ENCODE data around the gene ACTMAP. TPM values are rescaled to one million over a fixed set of nuclear protein-coding genes. Genes with fewer than 3 reads are reported as not detected.
A peak's percentile ranks its signal among the peaks of the same experiment; 100 is the strongest.
"Not testable (repeated sequence)": the region's sequence is repeated elsewhere in the genome, so short reads cannot be mapped to it uniquely, and the experiment has no call there.

The ACTMAP gene
- total RNA-seq, 2 experiments from 2014 or later: 13.5 to 15.6 TPM

DNA sequence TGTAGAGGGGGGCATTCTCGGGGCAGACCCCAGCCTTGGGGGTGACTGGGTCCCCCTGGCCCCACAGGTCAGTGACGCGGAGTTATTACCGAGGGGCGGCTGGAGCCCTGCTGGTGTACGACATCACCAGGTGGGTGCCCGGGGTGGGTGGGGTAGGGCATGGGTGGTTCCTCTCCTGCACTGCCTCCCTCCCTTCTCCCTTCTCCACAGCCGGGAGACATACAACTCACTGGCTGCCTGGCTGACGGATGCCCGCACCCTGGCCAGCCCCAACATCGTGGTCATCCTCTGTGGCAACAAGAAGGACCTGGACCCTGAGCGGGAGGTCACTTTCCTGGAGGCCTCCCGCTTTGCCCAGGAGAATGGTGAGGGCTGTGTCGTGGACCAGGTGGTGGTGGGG lies 33.4 kb upstream of the ACTMAP start:
- no peak for DNase-seq
- H3K4me1 Mint-ChIP-seq: peaks cover 20% of the 10 kb centered on the region
- H3K9me3 Mint-ChIP-seq: no peaks in the 10 kb centered on the region
- no peak for ATAC-seq (ENCODE audit: low read depth)
- H3K27ac Mint-ChIP-seq: no peak overlapping the region
- no peaks in the 10 kb centered on the region for H3K27me3 Mint-ChIP-seq
- H3K36me3 Mint-ChIP-seq: peaks cover 23% of the 10 kb centered on the region
- POLR2A ChIA-PET: no interaction called here
- H3K4me3 Mint-ChIP-seq: no peak overlapping the region

DNA sequence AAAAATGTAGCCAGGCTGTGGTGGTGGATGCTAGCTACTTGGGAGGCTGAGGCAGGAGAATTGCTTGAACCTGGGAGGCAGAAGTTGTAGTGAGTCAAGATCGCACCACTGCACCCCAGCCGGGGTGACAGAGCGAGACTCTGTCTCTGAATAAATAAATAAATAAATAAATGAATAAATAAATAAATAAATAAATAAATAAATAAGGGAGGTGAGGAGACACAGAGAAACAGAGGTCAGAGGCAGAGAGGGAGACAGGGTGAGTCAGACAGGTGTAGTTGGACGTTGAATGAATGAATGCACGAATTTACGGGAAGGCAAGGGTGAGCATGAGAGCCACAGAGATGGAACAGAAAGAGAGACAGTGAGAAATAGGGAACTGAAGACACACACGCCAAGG lies 30.9 kb upstream of the ACTMAP start:
- POLR2A ChIA-PET: no interaction called here
- Mint-ChIP-seq H3K9me3 (no peaks in the 10 kb centered on the region), H3K4me3 (no peak overlapping the region), H3K36me3 (peaks cover 24% of the 10 kb centered on the region), H3K27ac (no peak overlapping the region), H3K4me1 (peaks cover 34% of the 10 kb centered on the region), H3K27me3 (no peaks in the 10 kb centered on the region)
- DNase-seq (no peak), ATAC-seq (ENCODE audit: low read depth) (no peak)

GRCh38 chr19:40780582-40780981 lies 30.3 kb upstream of the ACTMAP start:
- H3K4me1 Mint-ChIP-seq: peaks cover 36% of the 10 kb centered on the region
- peaks cover 26% of the 10 kb centered on the region for H3K36me3 Mint-ChIP-seq
- POLR2A ChIA-PET: no interaction called here
- H3K27me3 Mint-ChIP-seq: no peaks in the 10 kb centered on the region
- peak overlapping the region; percentile 76 for H3K27ac Mint-ChIP-seq
- H3K4me3 Mint-ChIP-seq: no peak overlapping the region
- DNase-seq: no peak
- ATAC-seq (ENCODE audit: low read depth): no peak
- H3K9me3 Mint-ChIP-seq: no peaks in the 10 kb centered on the region

DNA sequence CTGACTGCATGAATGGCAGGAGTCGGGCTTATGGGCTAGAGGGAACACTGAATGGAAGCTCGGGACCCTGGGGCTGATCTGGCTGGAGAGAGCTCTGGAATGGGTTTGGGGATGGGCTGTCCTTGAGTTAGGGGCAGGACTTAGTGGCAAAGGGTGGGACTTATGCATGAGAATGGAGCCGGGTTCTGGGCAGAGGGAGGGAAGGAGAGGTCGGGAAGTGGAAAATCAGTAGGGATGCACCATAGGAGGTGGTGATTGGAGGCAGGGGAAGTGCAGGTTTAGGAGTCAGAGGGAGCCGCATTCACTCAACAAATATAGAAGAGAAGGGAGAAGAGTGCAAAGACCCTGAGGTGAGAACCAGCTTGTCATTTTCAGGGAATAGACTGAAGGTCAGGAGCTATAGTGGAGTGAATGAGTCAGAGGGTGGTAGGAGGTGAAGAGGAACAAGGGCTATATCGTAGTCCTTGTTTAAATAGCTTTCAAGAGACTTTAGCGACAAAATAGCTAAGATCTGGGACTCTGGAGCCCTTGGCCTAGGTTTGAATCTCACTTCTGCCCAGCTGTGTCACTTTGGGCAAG lies 28.5 kb upstream of the ACTMAP start:
- Mint-ChIP-seq H3K27ac (peak overlapping the region; percentile 98), H3K27me3 (no peaks in the 10 kb centered on the region), H3K4me3 (peak overlapping the region; percentile 98), H3K36me3 (peaks cover 24% of the 10 kb centered on the region), H3K4me1 (peaks cover 34% of the 10 kb centered on the region), H3K9me3 (no peaks in the 10 kb centered on the region)
- no peak for DNase-seq
- no peak for ATAC-seq (ENCODE audit: low read depth)
- POLR2A ChIA-PET: interaction anchor here (0.6 to 4.4 kb wide), 21 partner anchors 9 to 1106 kb away, joined by 3 to 92 read pairs (median 9); partner anchors contain the start of genes ACTMAP, COQ8B, EGLN2 and ITPKC

DNA sequence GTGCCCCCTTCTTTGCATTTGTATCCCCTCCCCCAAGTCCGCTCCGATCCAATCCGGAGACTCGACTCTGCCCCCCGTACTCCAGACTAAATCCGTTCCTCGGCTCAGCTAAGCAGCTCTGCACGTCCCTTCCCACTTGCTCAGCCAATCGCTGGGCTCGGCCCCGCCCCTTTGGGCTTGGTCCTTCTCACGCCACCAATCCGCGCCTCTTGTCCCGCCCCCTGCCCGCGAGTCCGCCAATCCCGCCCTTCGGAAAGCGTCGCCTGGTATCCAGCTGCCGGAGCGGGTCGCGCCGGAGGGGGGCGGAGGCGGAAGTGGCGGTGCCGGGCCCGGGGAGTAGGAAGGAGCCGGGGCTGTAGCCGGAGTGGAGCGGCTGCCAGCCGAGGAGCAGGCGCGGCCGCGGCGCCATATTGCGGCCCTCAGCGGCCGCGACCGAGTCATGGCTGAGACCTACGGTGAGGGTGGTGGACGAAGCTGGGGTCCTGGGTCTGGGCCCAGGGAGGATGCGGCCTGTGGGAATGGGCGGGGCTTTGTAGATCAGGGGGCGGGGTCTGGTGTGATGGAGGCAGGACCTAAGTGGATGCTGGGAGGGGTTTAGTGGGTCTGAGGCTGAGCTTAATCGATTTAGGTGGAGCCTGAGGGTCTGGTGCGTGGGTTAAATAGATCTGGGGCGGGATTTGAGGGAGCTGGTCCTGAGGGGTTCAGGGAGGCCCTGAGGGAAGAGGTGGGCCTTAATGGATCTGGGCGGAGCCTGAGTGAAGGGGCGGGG lies 27.8 kb upstream of the ACTMAP start, which contains the start of gene RAB4B:
Gene RAB4B (plus strand): TSS at position 311 of the 769 bp plus-strand sequence. CDS start 129 bp downstream, at position 440.
- ATAC-seq (ENCODE audit: low read depth) (peak; percentile 81), DNase-seq (peak; percentile 100)
- Mint-ChIP-seq H3K36me3 (peaks cover 21% of the 10 kb centered on the region), H3K9me3 (no peaks in the 10 kb centered on the region), H3K4me3 (peak within 1 kb of the TSS; percentile 98), H3K27ac (peak within 1 kb of the TSS; percentile 98), H3K4me1 (peaks cover 34% of the 10 kb centered on the region), H3K27me3 (no peaks in the 10 kb centered on the region)
- POLR2A ChIA-PET: interaction anchor here (0.5 to 4.4 kb wide), 27 partner anchors 8 to 1106 kb away, joined by 3 to 92 read pairs (median 6); partner anchors contain the start of genes ACTMAP, COQ8B, EGLN2 and ITPKC

DNA sequence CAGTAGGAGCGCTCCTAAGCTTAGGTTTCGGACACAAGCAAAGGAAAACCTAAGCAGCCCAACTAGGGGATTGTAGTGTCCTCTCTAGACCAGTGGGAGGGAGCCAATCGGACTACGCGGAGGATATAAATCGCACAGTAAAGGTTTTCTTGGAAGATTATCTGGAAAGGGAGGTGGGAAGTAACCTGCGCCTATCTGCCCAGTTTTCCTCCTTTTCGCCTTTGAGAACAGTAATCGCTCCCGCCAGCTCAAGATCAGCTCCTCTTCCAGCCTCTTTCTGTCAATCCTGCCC lies 27.3 kb upstream of the ACTMAP start:
- POLR2A ChIA-PET: interaction anchor here (0.7 to 4.4 kb wide), 23 partner anchors 7 to 1107 kb away, joined by 3 to 92 read pairs (median 9); partner anchors contain the start of genes ACTMAP, COQ8B, EGLN2 and ITPKC
- H3K4me3 Mint-ChIP-seq: peak overlapping the region; percentile 98
- ATAC-seq (ENCODE audit: low read depth): no peak
- no peak for DNase-seq
- H3K9me3 Mint-ChIP-seq: no peaks in the 10 kb centered on the region
- peaks cover 34% of the 10 kb centered on the region for H3K4me1 Mint-ChIP-seq
- peaks cover 21% of the 10 kb centered on the region for H3K36me3 Mint-ChIP-seq
- no peaks in the 10 kb centered on the region for H3K27me3 Mint-ChIP-seq
- peak overlapping the region; percentile 98 for H3K27ac Mint-ChIP-seq

DNA sequence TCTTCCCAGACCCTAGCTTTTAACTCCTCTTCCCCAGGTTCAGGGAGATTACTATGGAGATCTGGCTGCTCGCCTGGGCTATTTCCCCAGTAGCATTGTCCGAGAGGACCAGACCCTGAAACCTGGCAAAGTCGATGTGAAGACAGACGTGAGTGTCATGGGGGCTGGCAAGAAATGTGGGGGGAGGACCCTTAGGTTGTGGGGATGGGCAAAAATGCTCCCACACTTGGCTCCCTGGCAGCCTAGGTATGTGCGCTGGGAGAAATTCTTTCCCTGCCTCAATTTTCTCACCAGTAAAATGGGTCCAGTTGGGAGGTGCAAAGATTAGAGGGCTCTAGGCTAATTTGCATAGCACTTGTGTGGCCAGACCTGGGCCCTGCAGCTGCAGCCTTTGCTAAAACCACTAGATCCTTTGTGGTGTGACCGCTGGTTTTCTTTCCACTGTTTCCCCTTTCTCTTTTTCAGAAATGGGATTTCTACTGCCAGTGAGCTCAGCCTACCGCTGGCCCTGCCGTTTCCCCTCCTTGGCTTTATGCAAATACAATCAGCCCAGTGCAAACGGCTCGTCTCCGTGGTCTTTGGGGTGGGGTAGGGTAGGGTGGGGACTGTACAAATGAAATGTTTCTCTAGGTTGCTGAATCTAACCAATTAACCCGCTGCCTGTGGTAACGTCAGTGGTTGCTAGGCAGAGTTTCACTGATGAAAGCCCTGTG lies 26.8 kb upstream of the ACTMAP start:
- ATAC-seq (ENCODE audit: low read depth) (peak; percentile 61), DNase-seq (peak; percentile 77)
- Mint-ChIP-seq H3K4me1 (peaks cover 32% of the 10 kb centered on the region), H3K27me3 (no peaks in the 10 kb centered on the region), H3K36me3 (peaks cover 19% of the 10 kb centered on the region), H3K27ac (peak overlapping the region; percentile 98), H3K9me3 (no peaks in the 10 kb centered on the region), H3K4me3 (peak overlapping the region; percentile 98)
- POLR2A ChIA-PET: interaction anchor here (1.0 to 4.4 kb wide), 17 partner anchors 10 to 1107 kb away, joined by 4 to 92 read pairs (median 11); partner anchors contain the start of genes ACTMAP, COQ8B, EGLN2 and ITPKC

DNA sequence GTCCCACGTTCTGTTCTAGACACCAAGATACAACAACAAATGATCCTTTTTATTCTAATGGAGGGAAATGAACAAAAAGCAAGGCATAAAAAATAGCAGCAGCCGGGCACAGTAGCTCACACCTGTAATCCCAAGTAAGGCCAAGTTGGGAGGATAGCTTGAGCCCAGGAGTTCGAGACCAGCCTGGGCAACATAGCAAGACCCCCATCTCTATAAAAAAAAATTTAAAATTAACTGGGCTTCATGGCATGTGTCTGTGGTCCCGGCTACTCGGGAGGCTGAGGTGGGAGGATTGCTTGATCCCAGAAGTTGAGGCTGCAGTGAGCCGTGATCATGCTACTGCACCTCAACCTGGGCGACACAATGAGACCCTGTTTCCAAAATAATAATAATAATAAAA lies 26.1 kb upstream of the ACTMAP start:
- H3K9me3 Mint-ChIP-seq: no peaks in the 10 kb centered on the region
- no peak for DNase-seq
- H3K27ac Mint-ChIP-seq: no peak overlapping the region
- H3K4me1 Mint-ChIP-seq: peaks cover 30% of the 10 kb centered on the region
- no peaks in the 10 kb centered on the region for H3K27me3 Mint-ChIP-seq
- H3K36me3 Mint-ChIP-seq: peaks cover 16% of the 10 kb centered on the region
- H3K4me3 Mint-ChIP-seq: peak overlapping the region; percentile 19
- ATAC-seq (ENCODE audit: low read depth): no peak
- POLR2A ChIA-PET: interaction anchor here (1.6 to 4.4 kb wide), 7 partner anchors 10 to 487 kb away, joined by 6 to 92 read pairs (median 14); partner anchors contain the start of genes ACTMAP, EGLN2 and SNRPA

DNA sequence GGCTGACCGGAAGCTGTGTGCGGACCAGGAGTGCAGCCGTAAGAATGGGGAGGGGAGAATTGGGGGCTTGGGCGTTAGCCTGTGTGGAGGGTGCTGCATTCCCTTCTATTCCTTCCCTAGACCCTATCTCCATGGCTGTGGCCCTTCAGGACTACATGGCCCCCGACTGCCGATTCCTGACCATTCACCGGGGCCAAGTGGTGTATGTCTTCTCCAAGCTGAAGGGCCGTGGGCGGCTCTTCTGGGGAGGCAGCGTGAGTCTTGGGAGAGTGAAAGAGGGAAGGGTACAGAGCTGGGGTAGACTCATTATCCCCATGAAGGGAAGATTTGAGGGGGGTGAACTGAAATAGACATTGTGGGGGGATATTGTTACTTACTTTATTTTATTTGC lies 25.4 kb upstream of the ACTMAP start:
- Mint-ChIP-seq H3K27ac (no peak overlapping the region), H3K27me3 (no peaks in the 10 kb centered on the region), H3K36me3 (peaks cover 18% of the 10 kb centered on the region), H3K4me3 (no peak overlapping the region), H3K4me1 (peaks cover 32% of the 10 kb centered on the region), H3K9me3 (no peaks in the 10 kb centered on the region)
- no peak for DNase-seq
- POLR2A ChIA-PET: interaction anchor here (4.4 kb wide), 1 partner anchor 25 kb away, joined by 92 read pairs; the partner anchor contains the start of genes ACTMAP and SNRPA
- ATAC-seq (ENCODE audit: low read depth): no peak

DNA sequence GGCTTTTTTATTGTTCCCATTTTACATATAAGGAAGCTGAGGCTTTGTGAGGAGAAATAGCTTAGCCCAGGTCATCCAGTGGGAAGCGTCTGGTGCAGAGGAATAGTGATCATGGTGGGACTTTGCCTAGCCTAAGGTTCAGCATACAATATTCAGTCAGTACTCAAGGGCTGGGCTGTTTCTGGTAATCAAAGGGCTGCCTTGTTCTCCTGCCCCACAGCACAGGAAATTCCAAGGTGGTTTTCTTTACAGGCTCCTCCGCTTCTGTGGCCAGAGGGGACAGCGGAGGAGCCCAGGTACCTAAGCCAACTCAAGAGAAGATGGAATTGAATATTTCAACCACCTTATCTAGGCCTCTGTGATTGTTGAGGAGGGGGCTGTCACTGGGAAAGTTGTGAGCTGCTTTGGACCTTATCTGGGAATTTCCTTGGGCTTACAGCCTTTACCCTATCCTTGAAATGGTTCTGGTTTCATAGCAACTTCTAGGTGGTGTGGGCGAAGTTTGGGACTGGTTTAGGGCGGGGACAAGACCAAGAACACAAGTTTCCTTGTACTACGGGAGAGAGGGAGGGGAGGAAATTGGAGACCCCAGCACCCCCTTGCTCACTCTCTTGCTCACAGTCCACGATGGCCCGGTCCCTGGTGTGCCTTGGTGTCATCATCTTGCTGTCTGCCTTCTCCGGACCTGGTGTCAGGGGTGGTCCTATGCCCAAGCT lies 24.8 kb upstream of the ACTMAP start, which contains the start of gene MIA:
Gene MIA (plus strand): TSS at position 606 of the 716 bp plus-strand sequence. CDS start 22 bp downstream, at position 628.
- POLR2A ChIA-PET: interaction anchor here (0.6 to 4.4 kb wide), 2 partner anchors 21 to 24 kb away, joined by 3 to 92 read pairs; partner anchors contain the start of genes ACTMAP and SNRPA
- DNase-seq (no peak), ATAC-seq (ENCODE audit: low read depth) (no peak)
- Mint-ChIP-seq H3K36me3 (peaks cover 18% of the 10 kb centered on the region), H3K27me3 (no peaks in the 10 kb centered on the region), H3K4me3 (peak within 1 kb of the TSS; percentile 19), H3K4me1 (peaks cover 30% of the 10 kb centered on the region), H3K9me3 (no peaks in the 10 kb centered on the region), H3K27ac (no peak within 1 kb of the TSS)

DNA sequence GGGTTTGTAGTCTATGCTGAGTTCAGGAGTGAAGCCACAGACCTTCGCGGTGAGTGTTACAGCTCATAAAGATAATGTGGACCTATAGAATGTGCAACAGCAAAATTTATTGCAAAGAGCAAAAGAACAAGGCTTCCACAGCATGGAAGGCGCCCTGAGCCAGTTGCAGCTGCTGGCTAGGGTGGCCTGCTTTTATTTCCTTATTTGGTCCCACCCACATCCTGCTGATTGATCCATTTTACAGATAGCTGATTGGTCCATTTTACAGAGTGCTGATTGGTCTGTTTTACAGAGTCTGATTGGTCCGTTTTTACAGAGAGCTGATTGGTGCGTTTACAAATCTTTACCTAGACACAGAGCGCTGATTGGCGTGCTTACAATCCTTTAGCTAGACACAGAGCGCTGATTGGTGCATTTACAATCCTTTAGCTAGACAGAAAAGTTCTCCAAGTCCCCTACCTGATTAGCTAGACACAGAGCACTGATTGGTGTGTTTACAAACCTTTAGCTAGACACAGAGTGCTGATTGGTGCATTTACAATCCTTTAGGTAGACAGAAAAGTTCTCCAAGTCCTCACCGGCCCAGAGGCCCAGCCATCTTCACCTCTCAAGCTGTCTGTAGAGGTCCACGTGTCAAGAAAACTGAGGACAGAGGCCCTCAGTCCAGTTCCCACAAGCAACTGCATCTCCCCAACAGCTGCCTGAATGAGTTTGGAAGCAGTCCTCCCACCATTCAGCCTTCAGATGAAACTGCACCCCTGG lies 21.0 kb upstream of the ACTMAP start:
- H3K4me3 Mint-ChIP-seq, DNase-seq, H3K27me3 Mint-ChIP-seq, H3K9me3 Mint-ChIP-seq: not testable (repeated sequence)
- Mint-ChIP-seq H3K27ac (peak overlapping the region; percentile 34), H3K4me1 (peaks cover 12% of the 10 kb centered on the region), H3K36me3 (peaks cover 28% of the 10 kb centered on the region)
- POLR2A ChIA-PET: interaction anchor here (0.8 to 2.0 kb wide), 5 partner anchors 7 to 21 kb away, joined by 3 to 9 read pairs (median 8); partner anchors contain the start of genes ACTMAP and RAB4B
- peak; percentile 45 for ATAC-seq (ENCODE audit: low read depth)

DNA sequence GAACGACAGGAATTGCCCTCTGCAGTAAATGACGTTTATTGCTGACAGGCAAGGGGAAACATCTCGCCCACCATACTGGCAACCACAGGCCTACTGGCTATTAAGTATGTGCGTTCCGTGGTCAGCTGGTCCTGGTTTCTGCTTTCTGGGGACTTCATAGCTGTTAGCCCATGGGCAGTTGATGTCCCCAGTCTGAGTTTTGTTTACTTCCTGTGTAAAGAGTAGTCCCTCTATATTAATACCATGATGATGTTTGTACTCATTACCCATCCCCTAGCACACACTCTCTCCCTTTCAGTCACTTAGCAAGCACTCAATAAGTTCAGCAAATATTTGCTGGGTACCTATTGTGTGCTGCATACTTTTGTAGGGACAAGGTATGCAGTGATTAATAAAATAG lies 18.6 kb upstream of the ACTMAP start:
- Mint-ChIP-seq H3K27ac (no peak overlapping the region), H3K27me3 (no peaks in the 10 kb centered on the region), H3K9me3 (no peaks in the 10 kb centered on the region), H3K4me3 (no peak overlapping the region), H3K4me1 (peaks cover 28% of the 10 kb centered on the region), H3K36me3 (peaks cover 42% of the 10 kb centered on the region)
- POLR2A ChIA-PET: no interaction called here
- DNase-seq (no peak), ATAC-seq (ENCODE audit: low read depth) (no peak)

Data from activated naive CD8-positive, alpha-beta T cell treated with anti-CD3 and anti-CD28 coated beads, Interleukin-2, amount 10 ng/mL, durations not matched to agents 7 days and 5 days (primary cell).